SK-N-SH (cell line): ENCODE data around the gene ABRACL. TPM values are rescaled to one million over a fixed set of nuclear protein-coding genes. Genes with fewer than 3 reads are reported as not detected.

ENCODE experiments used
- CTCF ChIA-PET: fragments of 300-600, 350-600 bp; formaldehyde crosslinking; extraction: SDS; loops from one replicate; lab custom pipeline; 2021; lab: Yijun Ruan, JAX
- POLR2A ChIA-PET: fragments of 350-600 bp; sonication (Branson Sonifier 250); formaldehyde crosslinking; extraction: SDS; loops from one replicate; lab custom pipeline; 2020; ENCODE audit warnings: antibody characterized with exemption, inconsistent platforms; lab: Yijun Ruan, JAX
- DNase-seq: peaks from one replicate; pipeline ENCODE4 v3.0.0; 2012
- H2AFZ ChIP-seq: fragments of 200-600 bp; sonication (generic); 2 replicates; pipeline ENCODE4 v1.8.1; 2016; ENCODE audit warnings: antibody characterized with exemption, mild to moderate bottlenecking, low read depth
- H3F3A ChIP-seq: fragments of 200-600 bp; sonication (generic); replicated peaks from 2 replicates; pipeline ENCODE3; 2016; ENCODE audit warnings: antibody characterized with exemption, mild to moderate bottlenecking; ENCODE audit not compliant: insufficient read depth
- H3K27ac ChIP-seq, 2 experiments: fragments of 200-500 bp in 1 of 2; fragments of 200-600 bp in 1 of 2; sonication (Bioruptor generic) in 1 of 2; sonication (generic), shearing (Covaris generic) in 1 of 2; 2 replicates each; pipeline versions ENCODE4 v1.5.1 to v1.6.1; 2014 to 2016; ENCODE audit warnings: low read depth in 2 of 2, inconsistent platforms in 1 of 2, low read length in 1 of 2, mild to moderate bottlenecking in 1 of 2, mixed read lengths in 1 of 2
- H3K27me3 ChIP-seq: fragments of 200-600 bp; sonication (generic), shearing (Covaris generic); 2 replicates; pipeline ENCODE4 v1.6.1; 2016; ENCODE audit warnings: mixed run types; ENCODE audit not compliant: insufficient read depth
- H3K36me3 ChIP-seq, 2 experiments: fragments of 200-500 bp in 1 of 2; fragments of 200-600 bp in 1 of 2; sonication (Bioruptor generic) in 1 of 2; sonication (generic) in 1 of 2; replicated peaks in 1 of 2; 2 replicates each; pipeline versions ENCODE3 to v1.5.1; 2014 to 2016; ENCODE audit warnings: low read length in 1 of 2, mild to moderate bottlenecking in 1 of 2; ENCODE audit not compliant: insufficient read depth in 2 of 2, control insufficient read depth in 1 of 2
- H3K4me1 ChIP-seq, 2 experiments: fragments of 200-500 bp in 1 of 2; fragments of 200-600 bp in 1 of 2; sonication (Bioruptor generic) in 1 of 2; sonication (generic), shearing (Covaris generic) in 1 of 2; 2 replicates each; pipeline versions ENCODE4 v1.5.1 to v1.6.1; 2014 to 2016; ENCODE audit warnings: low read depth in 1 of 2, low read length in 1 of 2, mixed run types in 1 of 2; ENCODE audit not compliant: insufficient read depth in 2 of 2, control insufficient read depth in 1 of 2
- H3K4me2 ChIP-seq: fragments of 200-600 bp; sonication (generic), shearing (Covaris generic); 2 replicates; pipeline ENCODE4 v1.6.1; 2017; ENCODE audit warnings: mixed run types
- H3K4me3 ChIP-seq, 2 experiments: fragments of 200-500 bp in 1 of 2; fragments of 200-600 bp in 1 of 2; sonication (Bioruptor generic) in 1 of 2; sonication (generic), shearing (Covaris generic) in 1 of 2; 2 replicates each; pipeline versions ENCODE4 v1.5.1 to v1.8.1; 2014 to 2016; ENCODE audit warnings: low read depth in 2 of 2, inconsistent platforms in 1 of 2, low read length in 1 of 2, mild to moderate bottlenecking in 1 of 2, mixed read lengths in 1 of 2, moderate library complexity in 1 of 2
- H3K79me2 ChIP-seq: fragments of 200-600 bp; sonication (generic); 2 replicates; pipeline ENCODE4 v1.8.1; 2017; ENCODE audit warnings: mild to moderate bottlenecking; ENCODE audit not compliant: insufficient read depth
- H3K9ac ChIP-seq: fragments of 200-600 bp; sonication (generic); 2 replicates; pipeline ENCODE4 v1.6.1; 2017; ENCODE audit warnings: mixed run types
- H3K9me2 ChIP-seq: fragments of 200-600 bp; sonication (generic); 2 replicates; pipeline ENCODE4 v1.6.1; 2017; ENCODE audit warnings: mixed run types
- H3K9me3 ChIP-seq: fragments of 200-600 bp; sonication (generic); 2 replicates; pipeline ENCODE4 v1.6.1; 2017; ENCODE audit warnings: mixed run types, mild to moderate bottlenecking, moderate library complexity
- H4K20me1 ChIP-seq: fragments of 200-600 bp; sonication (generic); 2 replicates; pipeline ENCODE4 v1.6.1; 2017; ENCODE audit warnings: mild to moderate bottlenecking, mixed run types; ENCODE audit not compliant: insufficient read depth
- CHD2 ChIP-seq: fragments of 150-350 bp; IDR thresholded peaks from 2 replicates; pipeline ENCODE4 v1.6.1; 2018; ENCODE audit warnings: low read length; ENCODE audit not compliant: partially characterized antibody
- ELF1 ChIP-seq: IDR thresholded peaks from 2 replicates; pipeline ENCODE4 v1.4.0; 2012
- FOSL2 ChIP-seq: IDR thresholded peaks from 2 replicates; pipeline ENCODE4 v1.4.0; 2012; ENCODE audit warnings: low read depth, mild to moderate bottlenecking, moderate library complexity, borderline replicate concordance
- FOXJ3 ChIP-seq: sonication (generic); formaldehyde crosslinking; IDR thresholded peaks from 2 replicates; pipeline ENCODE4 v1.5.1; 2020; ENCODE audit warnings: mild to moderate bottlenecking, missing genetic modification reagents
- FOXM1 ChIP-seq: IDR thresholded peaks from 2 replicates; pipeline ENCODE4 v1.4.0; 2012; ENCODE audit warnings: low read depth, mild to moderate bottlenecking
- GABPA ChIP-seq: IDR thresholded peaks from 2 replicates; pipeline ENCODE4 v1.4.0; 2012; ENCODE audit warnings: low read depth, mild to moderate bottlenecking
- GATA2 ChIP-seq: sonication (generic); formaldehyde crosslinking; IDR thresholded peaks from 2 replicates; pipeline ENCODE4 v1.5.0; 2020; ENCODE audit warnings: mild to moderate bottlenecking, missing genetic modification reagents
- MEF2A ChIP-seq: IDR thresholded peaks from 2 replicates; pipeline ENCODE4 v1.4.0; 2012; ENCODE audit warnings: low read depth, borderline replicate concordance
- MXI1 ChIP-seq: IDR thresholded peaks from 2 replicates; pipeline ENCODE4 v1.6.1; 2012; ENCODE audit warnings: mild to moderate bottlenecking, low read depth, low read length, improper control_type of control experiment
- NRF1 ChIP-seq: IDR thresholded peaks from 2 replicates; pipeline ENCODE4 v1.6.1; 2012; ENCODE audit warnings: low read depth, mild to moderate bottlenecking, low read length
- PBX3 ChIP-seq: IDR thresholded peaks from 2 replicates; pipeline ENCODE4; 2012
- RAD21 ChIP-seq: IDR thresholded peaks from 2 replicates; pipeline ENCODE4 v1.6.1; 2012; ENCODE audit warnings: mild to moderate bottlenecking, low read length
- RCOR1 ChIP-seq: fragments of 150-350 bp; IDR thresholded peaks from 2 replicates; pipeline ENCODE4 v1.6.1; 2017; ENCODE audit warnings: antibody characterized with exemption, low read length
- REST ChIP-seq: IDR thresholded peaks from 2 replicates; pipeline ENCODE4 v1.6.1; 2012; ENCODE audit warnings: mild to moderate bottlenecking, low read depth, low read length, moderate library complexity
- RXRA ChIP-seq: IDR thresholded peaks from 2 replicates; pipeline ENCODE4 v1.4.0; 2012; ENCODE audit warnings: low read depth, mild to moderate bottlenecking, borderline replicate concordance
- SMC3 ChIP-seq: IDR thresholded peaks from 2 replicates; pipeline ENCODE4 v1.6.1; 2012; ENCODE audit warnings: low read depth, low read length, improper control_type of control experiment
- TCF12 ChIP-seq: IDR thresholded peaks from 2 replicates; pipeline ENCODE4 v1.4.0; 2012
- TEAD4 ChIP-seq: IDR thresholded peaks from 2 replicates; pipeline ENCODE4 v1.4.0; 2012; ENCODE audit warnings: mild to moderate bottlenecking, borderline replicate concordance; ENCODE audit not compliant: insufficient read depth
- USF2 ChIP-seq: fragments of 150-350 bp; IDR thresholded peaks from 2 replicates; pipeline ENCODE4 v1.6.1; 2017; ENCODE audit warnings: antibody characterized with exemption, low read length, low read depth, borderline replicate concordance
- WGBS: methylation state at CpG from one replicate; pipeline ENCODE4 v1.1.6; 2017; ENCODE audit warnings: low lambda C conversion rate; 5-methylcytosine and 5-hydroxymethylcytosine counted together
- polyA plus RNA-seq, 3 experiments: library from polyadenylated mRNA; depleted of rRNA; stranded (reverse); fragments of >200 nt; gene quantifications; 2 replicates each; pipeline ENCODE4 v1.2.3, GENCODE V29; 2012
- TF ChIP-seq, protein P1 (sequence below): IDR thresholded peaks from 2 replicates; pipeline ENCODE4 v1.4.0; 2012; ENCODE audit warnings: low read depth, borderline replicate concordance
- TF ChIP-seq, protein P2 (sequence below): IDR thresholded peaks from 2 replicates; pipeline ENCODE4 v1.4.0; 2012; ENCODE audit warnings: low read depth
- TF ChIP-seq, protein P3 (sequence below): fragments of 200-600 bp; sonication (generic); IDR thresholded peaks from 2 replicates; pipeline ENCODE4 v1.6.1; 2017; ENCODE audit warnings: antibody characterized with exemption, mild to moderate bottlenecking, moderate library complexity

Gene ABRACL
- polyA plus RNA-seq, 1 of the 3 experiments (the other 2 are of a cell fraction), result 22.9 TPM

DNA sequence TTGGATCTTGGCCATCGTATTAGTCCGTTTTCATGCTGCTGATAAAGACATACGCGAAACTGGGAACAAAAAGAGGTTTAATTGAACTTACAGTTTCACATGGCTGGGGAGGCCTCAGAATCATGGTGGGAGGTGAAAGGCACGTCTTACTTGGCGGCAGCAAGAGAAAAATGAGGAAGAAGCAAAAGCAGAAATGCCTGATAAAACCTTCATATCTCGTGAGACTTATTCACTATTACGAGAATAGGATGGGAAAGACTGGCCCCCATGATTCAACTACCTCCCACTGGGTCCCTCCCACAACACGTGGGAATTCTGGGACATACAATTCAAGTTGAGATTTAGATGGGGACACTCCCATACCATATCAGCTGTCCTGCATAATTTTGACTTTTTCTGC lies 20.4 kb upstream of the ABRACL start:
- Histone ChIP-seq H4K20me1 (no peaks in the 10 kb centered on the region), H3K27ac (no peak overlapping the region), H3K27me3 (no peaks in the 10 kb centered on the region), H3K4me1 (no peaks in the 10 kb centered on the region), H3K9me2 (no peaks in the 10 kb centered on the region), H3K4me3 (no peak overlapping the region), H3K79me2 (no peaks in the 10 kb centered on the region), H3K36me3 (no peaks in the 10 kb centered on the region), H3F3A (no peaks in the 10 kb centered on the region)
- 68% methylated on average over 9 of the region's 9 CpGs for WGBS
- CTCF ChIA-PET, result no interaction called here
- POLR2A ChIA-PET, result no interaction called here
- no peak for TF ChIP-seq RCOR1
- TF ChIP-seq CHD2, result no peak
- no peak for TF ChIP-seq RXRA
- no peak for TF ChIP-seq GABPA
- no peak for TF ChIP-seq NRF1
- TF ChIP-seq, protein P1, sequence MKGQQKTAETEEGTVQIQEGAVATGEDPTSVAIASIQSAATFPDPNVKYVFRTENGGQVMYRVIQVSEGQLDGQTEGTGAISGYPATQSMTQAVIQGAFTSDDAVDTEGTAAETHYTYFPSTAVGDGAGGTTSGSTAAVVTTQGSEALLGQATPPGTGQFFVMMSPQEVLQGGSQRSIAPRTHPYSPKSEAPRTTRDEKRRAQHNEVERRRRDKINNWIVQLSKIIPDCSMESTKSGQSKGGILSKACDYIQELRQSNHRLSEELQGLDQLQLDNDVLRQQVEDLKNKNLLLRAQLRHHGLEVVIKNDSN, result no peak
- no peak for TF ChIP-seq MXI1
- TF ChIP-seq ELF1, result no peak
- no peak for TF ChIP-seq FOXJ3 (CRISPR knock-in tag)
- no peak for TF ChIP-seq TCF12
- no peak for TF ChIP-seq FOSL2
- TF ChIP-seq, all 33 proteins: peak for 0
- H3K4me2 ChIP-seq, result no peak overlapping the region
- H3K9me3 ChIP-seq, result no peaks in the 10 kb centered on the region
- H3K9ac ChIP-seq, result no peak overlapping the region
- no peak overlapping the region for H2AFZ ChIP-seq
- no peak for DNase-seq

- Histone ChIP-seq H3K4me2 (no peak overlapping the region), H3K9me2 (no peaks in the 10 kb centered on the region), H3K9ac (no peak overlapping the region), H3F3A (no peaks in the 10 kb centered on the region), H3K4me1 (no peaks in the 10 kb centered on the region), H2AFZ (no peak overlapping the region), H3K4me3 (no peak overlapping the region), H3K79me2 (no peaks in the 10 kb centered on the region), H4K20me1 (no peaks in the 10 kb centered on the region), H3K27ac (no peak overlapping the region), H3K9me3 (no peaks in the 10 kb centered on the region), H3K36me3 (no peaks in the 10 kb centered on the region), H3K27me3 (no peaks in the 10 kb centered on the region)
- ChIA-PET POLR2A (no interaction called here), CTCF (interaction anchor here (0.9 kb wide), 1 partner anchor 11 kb away, joined by 3 read pairs; no protein-coding TSS in a partner anchor)
- no peak for DNase-seq
- TF ChIP-seq CHD2 (no peak), MEF2A (no peak), PBX3 (no peak), FOXJ3 (CRISPR knock-in tag) (no peak), TCF12 (no peak), SMC3 (no peak), REST (no peak), RXRA (no peak), FOXM1 (no peak), GABPA (no peak), TEAD4 (no peak), RAD21 (no peak), USF2 (no peak), GATA2 (CRISPR knock-in tag) (no peak)
- TF ChIP-seq, protein P2, sequence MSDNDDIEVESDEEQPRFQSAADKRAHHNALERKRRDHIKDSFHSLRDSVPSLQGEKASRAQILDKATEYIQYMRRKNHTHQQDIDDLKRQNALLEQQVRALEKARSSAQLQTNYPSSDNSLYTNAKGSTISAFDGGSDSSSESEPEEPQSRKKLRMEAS, result no peak
- TF ChIP-seq, protein P3, sequence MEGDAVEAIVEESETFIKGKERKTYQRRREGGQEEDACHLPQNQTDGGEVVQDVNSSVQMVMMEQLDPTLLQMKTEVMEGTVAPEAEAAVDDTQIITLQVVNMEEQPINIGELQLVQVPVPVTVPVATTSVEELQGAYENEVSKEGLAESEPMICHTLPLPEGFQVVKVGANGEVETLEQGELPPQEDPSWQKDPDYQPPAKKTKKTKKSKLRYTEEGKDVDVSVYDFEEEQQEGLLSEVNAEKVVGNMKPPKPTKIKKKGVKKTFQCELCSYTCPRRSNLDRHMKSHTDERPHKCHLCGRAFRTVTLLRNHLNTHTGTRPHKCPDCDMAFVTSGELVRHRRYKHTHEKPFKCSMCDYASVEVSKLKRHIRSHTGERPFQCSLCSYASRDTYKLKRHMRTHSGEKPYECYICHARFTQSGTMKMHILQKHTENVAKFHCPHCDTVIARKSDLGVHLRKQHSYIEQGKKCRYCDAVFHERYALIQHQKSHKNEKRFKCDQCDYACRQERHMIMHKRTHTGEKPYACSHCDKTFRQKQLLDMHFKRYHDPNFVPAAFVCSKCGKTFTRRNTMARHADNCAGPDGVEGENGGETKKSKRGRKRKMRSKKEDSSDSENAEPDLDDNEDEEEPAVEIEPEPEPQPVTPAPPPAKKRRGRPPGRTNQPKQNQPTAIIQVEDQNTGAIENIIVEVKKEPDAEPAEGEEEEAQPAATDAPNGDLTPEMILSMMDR, result no peak
Measured at GRCh38 chr6:139010674-139011073, 17.9 kb upstream of the ABRACL start.
